GM19351 (cell line): Measurements from ENCODE around the gene PER3.

Source experiments
- ATAC-seq: cut with Tn5 transposase; IDR thresholded peaks from one replicate; pipeline ENCODE4 v1.9.1; 2021; ENCODE audit warnings: mild to moderate bottlenecking, moderate library complexity; ENCODE audit not compliant: unreplicated experiment

The PER3 gene

GRCh38 chr1:7831458-7831857, 47.4 kb downstream of the PER3 start:
- no peak for ATAC-seq

- no peak for ATAC-seq
Measured at GRCh38 chr1:7833035-7833434, 48.9 kb downstream of the PER3 start.

GRCh38 chr1:7838714-7839113, 54.6 kb downstream of the PER3 start:
- no peak for ATAC-seq

GRCh38 chr1:7839526-7839925, 55.4 kb downstream of the PER3 start:
- no peak for ATAC-seq

GRCh38 chr1:7842517-7842916, 58.4 kb downstream of the PER3 start:
- no peak for ATAC-seq

- no peak for ATAC-seq
Measured at GRCh38 chr1:7845761-7846160, 61.7 kb downstream of the PER3 start.

- no peak for ATAC-seq
Measured at GRCh38 chr1:7846656-7847055, 62.6 kb downstream of the PER3 start.

- no peak for ATAC-seq
Measured at GRCh38 chr1:7847599-7847998, 63.5 kb downstream of the PER3 start.

- no peak for ATAC-seq
Measured at GRCh38 chr1:7850786-7851185, 66.7 kb downstream of the PER3 start.

- no peak for ATAC-seq
Measured at GRCh38 chr1:7852804-7853683, 69.0 kb downstream of the PER3 start, which contains the start of gene UTS2. UTS2 (minus strand) TSS chr1:7853065; CDS start chr1:7853003, 62 bp downstream.

GRCh38 chr1:7853684-7854026, 69.6 kb downstream of the PER3 start:
- no peak for ATAC-seq

GRCh38 chr1:7856345-7856744, 72.3 kb downstream of the PER3 start:
- ATAC-seq: no peak

- no peak for ATAC-seq
Measured at GRCh38 chr1:7857000-7857399, 72.9 kb downstream of the PER3 start.

- no peak for ATAC-seq
Measured at GRCh38 chr1:7857985-7858384, 73.9 kb downstream of the PER3 start.

GRCh38 chr1:7859406-7859805, 75.3 kb downstream of the PER3 start:
- no peak for ATAC-seq

GRCh38 chr1:7860130-7860529, 76.0 kb downstream of the PER3 start:
- ATAC-seq: no peak

- no peak for ATAC-seq
Measured at GRCh38 chr1:7861452-7861851, 77.4 kb downstream of the PER3 start.

GRCh38 chr1:7862211-7863060, 78.3 kb downstream of the PER3 start:
- ATAC-seq: no peak

- no peak for ATAC-seq
Measured at GRCh38 chr1:7863756-7864328, 79.8 kb downstream of the PER3 start.

- ATAC-seq: no peak
Measured at GRCh38 chr1:7865978-7866377, 81.9 kb downstream of the PER3 start.

- no peak for ATAC-seq
Measured at GRCh38 chr1:7868070-7868780, 84.1 kb downstream of the PER3 start.
